Breast epithelium (tissue), 4 donors: ENCODE results near the gene ACTRT2. TPM values are rescaled to one million over a fixed set of nuclear protein-coding genes. Genes with fewer than 3 reads are reported as not detected.

Source experiments
- DNase-seq, 2 donors: peaks; one replicate each; pipeline ENCODE4 v3.0.0-alpha.2; 2019; ENCODE audit warnings: low spot score in 2 of 2
- H3K27ac ChIP-seq, 2 donors: fragments of 200-600 bp; sonication (generic) in 1 of 2; one replicate each; pipeline ENCODE4 v1.5.1; 2016 to 2019; ENCODE audit warnings: mild to moderate bottlenecking in 1 of 2
- H3K27me3 ChIP-seq, 2 donors: fragments of 200-600 bp; sonication (generic) in 1 of 2; one replicate each; pipeline versions ENCODE4 v1.5.1 to v1.6.0; 2017 to 2019; ENCODE audit warnings: control low read depth in 1 of 2, mild to moderate bottlenecking in 1 of 2
- H3K36me3 ChIP-seq: fragments of 200-600 bp; one replicate; pipeline ENCODE4 v1.5.1; 2019
- H3K4me1 ChIP-seq, 2 donors: fragments of 200-600 bp; sonication (generic); one replicate each; pipeline ENCODE4 v1.5.1; 2016 to 2019; ENCODE audit warnings: control low read depth in 1 of 2
- H3K4me3 ChIP-seq, 3 donors: fragments of 200-600 bp; sonication (generic); 1 replicate in 2 of 3; 2 replicates in 1 of 3; pipeline ENCODE4 v1.5.1; 2016 to 2019; ENCODE audit warnings: mild to moderate bottlenecking in 3 of 3, moderate library complexity in 2 of 3
- H3K9me3 ChIP-seq, 2 donors: fragments of 200-600 bp; sonication (generic) in 1 of 2; one replicate each; pipeline ENCODE4 v1.5.1; 2016 to 2019; ENCODE audit warnings: control low read depth in 1 of 2
- CTCF ChIP-seq, 3 donors: fragments of 450-650 bp; IDR thresholded peaks; one replicate each; pipeline ENCODE4 v1.5.1; 2016 to 2017; ENCODE audit warnings: antibody characterized with exemption in 3 of 3, mild to moderate bottlenecking in 3 of 3, moderate library complexity in 3 of 3
- POLR2A ChIP-seq: fragments of 450-650 bp; IDR thresholded peaks from one replicate; pipeline ENCODE4 v1.6.1; 2016; ENCODE audit warnings: antibody characterized with exemption, mild to moderate bottlenecking, moderate library complexity
- POLR2AphosphoS5 ChIP-seq, 3 donors: sonication (generic); formaldehyde crosslinking; IDR thresholded peaks; one replicate each; pipeline ENCODE4 v1.6.1; 2017; ENCODE audit warnings: antibody characterized with exemption in 3 of 3
- intact Hi-C: fragments of 100-400 bp; cut with DNase I; formaldehyde crosslinking; loops from one replicate; pipeline ENCODE4 v1.15.1; 2023; ENCODE audit warnings: low total_unique reads
- total RNA-seq, 3 donors: library from RNA; depleted of rRNA; stranded (reverse); fragments of >200 nt; gene quantifications; one replicate each; pipeline ENCODE4 v1.1.0, GENCODE V29; 2016

Gene ACTRT2
- total RNA-seq, 3 donors from 2014 or later = not detected

GRCh38 chr1:3011631-3012455 lies 9.4 kb upstream of the ACTRT2 start:
- intact Hi-C loops = loop anchor here (10.0 kb wide), 1 partner anchor 403 kb away; no protein-coding TSS in a partner anchor
- peaks cover 6 to 22% of the 10 kb centered on the region in 2 donors for H3K9me3 ChIP-seq
- TF ChIP-seq POLR2A = no peak
- no peak for TF ChIP-seq POLR2AphosphoS5 (IDR thresholded peaks at IDR 0.05)
- no peak for TF ChIP-seq CTCF (IDR thresholded peaks at IDR 0.05)
- no peak overlapping the region for H3K27ac ChIP-seq
- no peak overlapping the region for H3K4me3 ChIP-seq
- peaks cover 0 to 78% of the 10 kb centered on the region in 2 donors for H3K27me3 ChIP-seq
- no peaks in the 10 kb centered on the region for H3K36me3 ChIP-seq
- DNase-seq = peak in 1 of 2 donors; percentile 37
- H3K4me1 ChIP-seq = no peaks in the 10 kb centered on the region

- Histone ChIP-seq H3K27ac (no peak overlapping the region), H3K4me1 (no peaks in the 10 kb centered on the region), H3K27me3 (peaks cover 0 to 85% of the 10 kb centered on the region in 2 donors), H3K4me3 (no peak overlapping the region), H3K9me3 (peaks cover under 1 to 14% of the 10 kb centered on the region in 2 donors), H3K36me3 (no peaks in the 10 kb centered on the region)
- peak; percentile 19 to 53 for DNase-seq
- intact Hi-C loops = loop anchor here (10.0 kb wide), 1 partner anchor 402 kb away; no protein-coding TSS in a partner anchor
- no peak for TF ChIP-seq POLR2AphosphoS5 (IDR thresholded peaks at IDR 0.05)
- peak in 2 of 3 donors; percentile 43 to 47 for TF ChIP-seq CTCF (IDR thresholded peaks at IDR 0.05)
- no peak for TF ChIP-seq POLR2A
These were observed 8.6 kb upstream of the ACTRT2 start for GRCh38 chr1:3012456-3013291.

GRCh38 chr1:3013371-3014049 lies 7.8 kb upstream of the ACTRT2 start:
- no peak overlapping the region for H3K27ac ChIP-seq
- no peak for TF ChIP-seq POLR2A
- no peak for TF ChIP-seq CTCF (IDR thresholded peaks at IDR 0.05)
- TF ChIP-seq POLR2AphosphoS5 (IDR thresholded peaks at IDR 0.05) = no peak
- intact Hi-C loops = loop anchor here (10.0 kb wide), 1 partner anchor 401 kb away; no protein-coding TSS in a partner anchor
- H3K4me1 ChIP-seq = no peaks in the 10 kb centered on the region
- no peaks in the 10 kb centered on the region for H3K36me3 ChIP-seq
- H3K4me3 ChIP-seq = no peak overlapping the region
- DNase-seq = peak in 1 of 2 donors; percentile 22
- peaks cover 0 to 6% of the 10 kb centered on the region in 2 donors for H3K9me3 ChIP-seq
- peaks cover 0 to 88% of the 10 kb centered on the region in 2 donors for H3K27me3 ChIP-seq

GRCh38 chr1:3014050-3014440 lies 7.2 kb upstream of the ACTRT2 start:
- peaks cover 0 to under 1% of the 10 kb centered on the region in 2 donors for H3K9me3 ChIP-seq
- no peaks in the 10 kb centered on the region for H3K36me3 ChIP-seq
- intact Hi-C loops = loop anchor here (10.0 kb wide), 1 partner anchor 401 kb away; no protein-coding TSS in a partner anchor
- H3K4me3 ChIP-seq = no peak overlapping the region
- no peak overlapping the region for H3K27ac ChIP-seq
- peak in 1 of 2 donors; percentile 37 for DNase-seq
- TF ChIP-seq POLR2AphosphoS5 (IDR thresholded peaks at IDR 0.05) = no peak
- TF ChIP-seq POLR2A = no peak
- no peak for TF ChIP-seq CTCF (IDR thresholded peaks at IDR 0.05)
- H3K4me1 ChIP-seq = no peaks in the 10 kb centered on the region
- H3K27me3 ChIP-seq = peaks cover 0 to 88% of the 10 kb centered on the region in 2 donors
